ENCODE results near the gene PTPN3.
"Not testable (repeated sequence)": the region's sequence is repeated elsewhere in the genome, so short reads cannot be mapped to it uniquely, and the experiment has no call there.

Gene PTPN3

GRCh38 chr9:109517901-109518377 lies 19.8 kb upstream of the PTPN3 start:
- Mint-ChIP-seq H3K9me3 (no peaks in the 10 kb centered on the region), H3K4me3 (no peak overlapping the region), H3K36me3 (ENCODE audit: low read depth) (no peaks in the 10 kb centered on the region)

GRCh38 chr9:109513871-109514270 lies 15.8 kb upstream of the PTPN3 start:
- H3K4me1 Mint-ChIP-seq (ENCODE audit: low read depth) = peaks cover 4% of the 10 kb centered on the region
- peaks cover 26% of the 10 kb centered on the region for H3K27me3 Mint-ChIP-seq (ENCODE audit: low read depth)
- no peak overlapping the region for H3K27ac Mint-ChIP-seq
- no peaks in the 10 kb centered on the region for H3K36me3 Mint-ChIP-seq (ENCODE audit: low read depth)
- H3K9me3 Mint-ChIP-seq = no peaks in the 10 kb centered on the region
- H3K4me3 Mint-ChIP-seq = no peak overlapping the region

More at GRCh38 chr9:109517901-109518377, 19.8 kb upstream of the PTPN3 start:
- H3K4me1 Mint-ChIP-seq (ENCODE audit: low read depth) = peaks cover 4% of the 10 kb centered on the region
- H3K27me3 Mint-ChIP-seq (ENCODE audit: low read depth) = peaks cover 26% of the 10 kb centered on the region
- no peak overlapping the region for H3K27ac Mint-ChIP-seq

- Mint-ChIP-seq H3K9me3 (no peaks in the 10 kb centered on the region), H3K27me3 (ENCODE audit: low read depth) (peaks cover 38% of the 10 kb centered on the region), H3K4me3 (no peak overlapping the region), H3K27ac (no peak overlapping the region), H3K4me1 (ENCODE audit: low read depth) (peaks cover 4% of the 10 kb centered on the region), H3K36me3 (ENCODE audit: low read depth) (no peaks in the 10 kb centered on the region)
Observed at GRCh38 chr9:109512170-109512756, 14.2 kb upstream of the PTPN3 start.

DNA sequence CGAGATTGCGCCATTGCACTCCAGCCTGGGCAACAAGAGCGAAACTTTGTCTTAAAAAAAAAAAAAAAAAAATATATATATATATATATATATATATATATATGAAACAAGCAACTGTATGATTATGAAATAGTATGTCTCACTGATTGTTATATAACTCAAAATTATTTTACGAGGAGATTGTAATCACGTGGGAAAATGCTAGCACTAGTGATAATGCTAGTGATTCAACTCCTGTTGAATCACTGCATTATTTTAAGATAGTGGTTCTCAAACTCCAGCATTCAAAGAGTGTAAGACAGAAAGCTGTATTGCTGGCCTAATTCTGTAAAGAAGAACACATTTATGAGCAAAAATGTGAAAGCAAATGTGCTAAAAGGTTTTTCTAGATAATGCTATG lies 12.4 kb upstream of the PTPN3 start:
- no peak overlapping the region for H3K27ac Mint-ChIP-seq
- no peak overlapping the region for H3K4me3 Mint-ChIP-seq
- H3K4me1 Mint-ChIP-seq (ENCODE audit: low read depth) = peaks cover 4% of the 10 kb centered on the region
- H3K9me3 Mint-ChIP-seq = no peaks in the 10 kb centered on the region
- H3K27me3 Mint-ChIP-seq (ENCODE audit: low read depth) = peaks cover 41% of the 10 kb centered on the region
- H3K36me3 Mint-ChIP-seq (ENCODE audit: low read depth) = no peaks in the 10 kb centered on the region

GRCh38 chr9:109510042-109510441 lies 11.9 kb upstream of the PTPN3 start:
- not testable (repeated sequence) for H3K27ac Mint-ChIP-seq; H3K4me1 Mint-ChIP-seq (ENCODE audit: low read depth); H3K4me3 Mint-ChIP-seq; H3K9me3 Mint-ChIP-seq; H3K36me3 Mint-ChIP-seq (ENCODE audit: low read depth)
- peaks cover 44% of the 10 kb centered on the region for H3K27me3 Mint-ChIP-seq (ENCODE audit: low read depth)

- H3K4me3 Mint-ChIP-seq = no peak overlapping the region
- no peaks in the 10 kb centered on the region for H3K9me3 Mint-ChIP-seq
- H3K27ac Mint-ChIP-seq = no peak overlapping the region
- peaks cover 44% of the 10 kb centered on the region for H3K27me3 Mint-ChIP-seq (ENCODE audit: low read depth)
- H3K4me1 Mint-ChIP-seq (ENCODE audit: low read depth) = peaks cover 4% of the 10 kb centered on the region
- H3K36me3 Mint-ChIP-seq (ENCODE audit: low read depth) = no peaks in the 10 kb centered on the region
Observed at GRCh38 chr9:109509611-109510010, 11.5 kb upstream of the PTPN3 start.

DNA sequence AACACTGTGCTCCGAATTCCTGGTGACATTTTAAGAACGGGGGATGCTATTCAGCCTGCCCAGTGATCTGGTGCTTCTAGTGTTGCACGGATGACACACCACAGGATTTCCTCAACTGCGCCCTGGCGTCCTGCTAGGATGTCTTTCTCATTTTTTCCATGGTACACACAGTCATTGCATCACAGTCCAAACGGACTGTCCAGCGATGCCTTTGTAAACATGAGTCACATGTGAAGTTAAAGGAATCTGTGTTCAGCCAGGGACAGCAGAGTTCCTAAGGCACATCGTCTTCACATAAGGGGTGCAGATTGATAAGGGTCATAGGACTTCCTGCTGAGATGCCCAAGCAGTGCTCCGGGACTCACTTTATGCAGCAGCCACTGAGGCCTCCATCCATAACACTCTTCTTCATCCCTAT lies 9.3 kb upstream of the PTPN3 start:
- Mint-ChIP-seq H3K27me3 (ENCODE audit: low read depth) (peaks cover 46% of the 10 kb centered on the region), H3K27ac (no peak overlapping the region), H3K4me1 (ENCODE audit: low read depth) (peaks cover 4% of the 10 kb centered on the region), H3K36me3 (ENCODE audit: low read depth) (no peaks in the 10 kb centered on the region), H3K9me3 (no peaks in the 10 kb centered on the region), H3K4me3 (no peak overlapping the region)

GRCh38 chr9:109506097-109506712 lies 8.1 kb upstream of the PTPN3 start:
- Mint-ChIP-seq H3K4me3 (no peak overlapping the region), H3K4me1 (ENCODE audit: low read depth) (no peaks in the 10 kb centered on the region), H3K27me3 (ENCODE audit: low read depth) (peaks cover 59% of the 10 kb centered on the region), H3K9me3 (no peaks in the 10 kb centered on the region), H3K36me3 (ENCODE audit: low read depth) (no peaks in the 10 kb centered on the region), H3K27ac (no peak overlapping the region)

- Mint-ChIP-seq H3K4me1 (ENCODE audit: low read depth) (peaks cover 3% of the 10 kb centered on the region), H3K9me3 (no peaks in the 10 kb centered on the region), H3K27me3 (ENCODE audit: low read depth) (peaks cover 71% of the 10 kb centered on the region), H3K4me3 (no peak overlapping the region), H3K27ac (no peak overlapping the region), H3K36me3 (ENCODE audit: low read depth) (no peaks in the 10 kb centered on the region)
Observed at GRCh38 chr9:109504689-109505088, 6.6 kb upstream of the PTPN3 start.

GRCh38 chr9:109500421-109500974 lies 2.4 kb upstream of the PTPN3 start:
- Mint-ChIP-seq H3K4me1 (ENCODE audit: low read depth) (peaks cover 11% of the 10 kb centered on the region), H3K27ac (no peak overlapping the region), H3K27me3 (ENCODE audit: low read depth) (peaks cover 74% of the 10 kb centered on the region), H3K4me3 (no peak overlapping the region), H3K36me3 (ENCODE audit: low read depth) (no peaks in the 10 kb centered on the region), H3K9me3 (no peaks in the 10 kb centered on the region)

- Mint-ChIP-seq H3K27me3 (ENCODE audit: low read depth) (peaks cover 74% of the 10 kb centered on the region), H3K27ac (no peak overlapping the region), H3K36me3 (ENCODE audit: low read depth) (no peaks in the 10 kb centered on the region)
Observed at GRCh38 chr9:109499631-109500410, 1.7 kb upstream of the PTPN3 start.

DNA sequence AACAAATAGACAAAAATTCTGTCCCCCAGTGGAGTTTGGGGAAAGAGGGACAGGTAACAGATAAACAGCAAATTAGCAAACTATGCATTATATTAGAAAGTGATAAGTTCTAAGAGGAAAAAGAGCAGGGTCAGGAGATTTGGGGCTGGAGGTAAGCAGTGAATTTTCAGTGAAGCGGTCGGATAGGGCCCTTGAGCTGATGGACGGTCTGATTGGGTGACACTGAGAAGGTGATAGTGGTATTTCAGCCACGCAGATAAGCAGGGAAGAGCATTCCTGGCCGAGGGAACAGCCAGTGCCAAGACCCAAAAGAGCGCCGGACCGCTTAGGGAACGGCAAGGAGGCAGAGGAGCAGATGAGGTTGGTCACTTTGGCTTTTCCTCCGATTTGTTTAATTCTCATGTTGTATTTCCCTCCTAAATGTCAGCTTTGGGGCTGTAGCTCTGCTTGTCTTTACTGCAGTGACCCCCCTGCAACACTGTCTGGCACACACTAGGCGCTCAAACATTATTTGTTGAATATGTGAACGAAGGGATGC lies 1.1 kb upstream of the PTPN3 start:
- H3K9me3 Mint-ChIP-seq = no peaks in the 10 kb centered on the region
- no peaks in the 10 kb centered on the region for H3K36me3 Mint-ChIP-seq (ENCODE audit: low read depth)
- H3K27me3 Mint-ChIP-seq (ENCODE audit: low read depth) = peaks cover 81% of the 10 kb centered on the region
- no peak overlapping the region for H3K27ac Mint-ChIP-seq
- peaks cover 11% of the 10 kb centered on the region for H3K4me1 Mint-ChIP-seq (ENCODE audit: low read depth)
- H3K4me3 Mint-ChIP-seq = peak overlapping the region; percentile 43

More at GRCh38 chr9:109499631-109500410, 1.7 kb upstream of the PTPN3 start:
- peaks cover 11% of the 10 kb centered on the region for H3K4me1 Mint-ChIP-seq (ENCODE audit: low read depth)
- H3K9me3 Mint-ChIP-seq = no peaks in the 10 kb centered on the region
- H3K4me3 Mint-ChIP-seq = no peak overlapping the region

DNA sequence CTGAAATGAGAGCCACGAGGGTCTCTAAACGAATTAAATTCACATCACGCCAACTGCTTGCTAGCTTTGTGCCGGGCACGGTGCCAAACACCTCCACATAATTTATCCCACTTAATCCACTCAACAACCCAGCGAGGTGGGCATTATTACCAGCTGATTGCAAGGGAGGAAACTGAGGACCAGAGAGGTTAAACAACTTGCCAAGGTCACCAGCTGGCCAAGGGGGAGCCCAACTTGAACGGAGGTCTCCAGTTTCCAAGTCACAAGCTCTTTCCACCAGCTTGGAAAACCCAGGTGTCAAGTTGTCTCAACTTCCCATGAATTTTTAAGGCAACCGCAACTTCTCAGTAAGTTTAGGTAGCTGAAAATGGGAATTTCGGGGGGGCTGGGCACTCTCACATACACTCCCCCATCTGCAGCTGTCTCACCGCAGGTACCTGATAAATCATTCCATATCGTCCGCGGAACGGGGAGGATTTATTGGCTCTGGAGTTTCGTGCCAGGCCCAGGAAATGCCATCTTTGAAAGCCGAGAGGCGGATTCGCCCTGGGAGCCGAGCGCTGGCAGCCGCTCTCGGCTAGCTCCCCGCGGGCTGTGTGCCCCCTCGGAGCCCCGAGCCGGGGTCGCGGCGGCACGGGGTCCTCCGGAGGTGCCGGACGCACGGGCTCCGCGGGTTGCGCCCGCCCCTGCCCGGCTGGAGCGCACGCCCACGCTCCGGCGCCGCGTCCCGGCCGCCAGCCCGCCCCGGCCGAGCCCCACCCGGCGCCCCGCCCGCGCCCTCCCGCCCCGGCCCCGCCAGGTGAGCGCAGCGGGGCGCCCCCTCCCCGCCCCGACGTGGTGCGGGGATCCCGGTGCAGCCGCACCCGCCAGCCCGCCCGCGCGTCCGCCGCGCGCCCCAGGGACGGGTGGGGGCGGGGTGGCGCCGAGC lies 617 bp downstream of the PTPN3 start:
- Mint-ChIP-seq H3K27ac (no peak overlapping the region), H3K4me1 (ENCODE audit: low read depth) (peaks cover 11% of the 10 kb centered on the region), H3K4me3 (peak overlapping the region; percentile 17), H3K9me3 (no peaks in the 10 kb centered on the region), H3K36me3 (ENCODE audit: low read depth) (no peaks in the 10 kb centered on the region), H3K27me3 (ENCODE audit: low read depth) (peaks cover 82% of the 10 kb centered on the region)

- peaks cover 11% of the 10 kb centered on the region for H3K4me1 Mint-ChIP-seq (ENCODE audit: low read depth)
- no peaks in the 10 kb centered on the region for H3K9me3 Mint-ChIP-seq
- peak overlapping the region; percentile 17 for H3K4me3 Mint-ChIP-seq
- no peak overlapping the region for H3K27ac Mint-ChIP-seq
- H3K36me3 Mint-ChIP-seq (ENCODE audit: low read depth) = no peaks in the 10 kb centered on the region
- peaks cover 79% of the 10 kb centered on the region for H3K27me3 Mint-ChIP-seq (ENCODE audit: low read depth)
Observed at GRCh38 chr9:109496841-109497225, 1.3 kb downstream of the PTPN3 start.

All from T-helper 1 cell treated with Interleukin-12 subunit alpha and Interleukin-12 subunit beta and Interleukin-4 antibody, amounts not matched to agents 30 μg/mL and 1 μg/mL, for 36 hours (primary cell).